Osteoblast (primary cell): ENCODE results near the gene MAPT. TPM values are rescaled to one million over a fixed set of nuclear protein-coding genes. Genes with fewer than 3 reads are reported as not detected.

Experiments used
- DNase-seq: peaks from one replicate; pipeline ENCODE4 v3.0.0; 2011; ENCODE audit warnings: low spot score, mixed read lengths; ENCODE audit not compliant: insufficient read length; ENCODE audit errors: missing footprints
- H2AFZ ChIP-seq: 2 replicates; pipeline ENCODE4 v1.6.0; 2011; ENCODE audit warnings: mild to moderate bottlenecking, low read length
- H3K27ac ChIP-seq: 2 replicates; pipeline ENCODE4 v1.5.1; 2011; ENCODE audit warnings: mild to moderate bottlenecking, low read depth, low read length, moderate library complexity
- H3K27me3 ChIP-seq: 2 replicates; pipeline ENCODE4 v1.6.0; 2012; ENCODE audit warnings: mild to moderate bottlenecking, control low read depth, inconsistent platforms, low read length, moderate library complexity; ENCODE audit not compliant: insufficient read depth
- H3K36me3 ChIP-seq: 2 replicates; pipeline ENCODE4 v1.5.1; 2011; ENCODE audit warnings: mild to moderate bottlenecking, low read length, control low read depth, moderate library complexity; ENCODE audit not compliant: insufficient read depth
- H3K4me1 ChIP-seq: 2 replicates; pipeline ENCODE4 v1.5.1; 2011; ENCODE audit warnings: mild to moderate bottlenecking, low read length, control low read depth, moderate library complexity; ENCODE audit not compliant: insufficient read depth
- H3K4me2 ChIP-seq: 2 replicates; pipeline ENCODE4 v1.6.0; 2011; ENCODE audit warnings: mild to moderate bottlenecking, low read length; ENCODE audit not compliant: insufficient read depth
- H3K4me3 ChIP-seq: fragments of 200-600 bp; sonication (generic); 3 replicates; pipeline ENCODE4 v1.5.1; 2012; ENCODE audit warnings: mild to moderate bottlenecking, low read length, inconsistent platforms; ENCODE audit not compliant: insufficient read depth
- H3K79me2 ChIP-seq: 2 replicates; pipeline ENCODE4 v1.6.0; 2012; ENCODE audit warnings: mild to moderate bottlenecking, low read length, control low read depth, inconsistent platforms; ENCODE audit not compliant: insufficient read depth
- H3K9me3 ChIP-seq: 2 replicates; pipeline ENCODE4 v1.5.1; 2011; ENCODE audit warnings: low read depth, low read length, control low read depth
- H4K20me1 ChIP-seq: 2 replicates; pipeline ENCODE4 v1.6.0; 2012; ENCODE audit warnings: mild to moderate bottlenecking, low read length, control low read depth; ENCODE audit not compliant: insufficient read depth
- total RNA-seq: library from RNA; depleted of rRNA; stranded (reverse); fragments of >200 nt; gene quantifications from 2 replicates; pipeline ENCODE4 v1.2.3, GENCODE V29; 2012
- TF ChIP-seq, protein P1 (sequence below): IDR thresholded peaks from 2 replicates; pipeline ENCODE4 v1.5.1; 2011; ENCODE audit warnings: mild to moderate bottlenecking, low read depth, low read length, moderate library complexity; ENCODE audit errors: extremely low read depth

Gene MAPT
- total RNA-seq, 1 donor: 0.36 TPM

DNA sequence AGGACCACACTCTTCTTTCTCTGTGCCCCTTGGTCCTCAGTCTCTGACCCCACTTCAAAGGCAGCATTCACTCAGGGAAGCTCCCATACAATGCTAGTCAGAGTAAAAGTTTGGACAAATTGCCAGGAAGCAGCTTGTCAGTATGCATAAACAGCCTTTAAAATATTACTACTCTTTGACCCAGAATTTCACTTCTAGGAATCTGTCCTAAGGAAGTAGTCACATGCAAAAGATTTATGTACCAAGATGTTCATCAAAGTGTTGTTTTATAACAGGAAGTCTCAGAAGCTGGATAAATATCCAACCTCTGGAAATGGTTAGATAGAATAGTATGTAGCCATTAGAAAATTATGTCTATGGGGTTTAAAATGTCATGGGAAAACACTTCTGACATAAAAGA, 31.0 kb downstream of the MAPT start:
- Histone ChIP-seq H3K27me3 (peaks cover 5% of the 10 kb centered on the region), H3K4me3 (no peak overlapping the region), H3K27ac (no peak overlapping the region), H3K4me1 (no peaks in the 10 kb centered on the region), H4K20me1 (no peaks in the 10 kb centered on the region), H3K79me2 (no peaks in the 10 kb centered on the region), H2AFZ (no peak overlapping the region), H3K9me3 (peaks cover 2% of the 10 kb centered on the region), H3K4me2 (no peak overlapping the region), H3K36me3 (no peaks in the 10 kb centered on the region)
- TF ChIP-seq, protein P1, sequence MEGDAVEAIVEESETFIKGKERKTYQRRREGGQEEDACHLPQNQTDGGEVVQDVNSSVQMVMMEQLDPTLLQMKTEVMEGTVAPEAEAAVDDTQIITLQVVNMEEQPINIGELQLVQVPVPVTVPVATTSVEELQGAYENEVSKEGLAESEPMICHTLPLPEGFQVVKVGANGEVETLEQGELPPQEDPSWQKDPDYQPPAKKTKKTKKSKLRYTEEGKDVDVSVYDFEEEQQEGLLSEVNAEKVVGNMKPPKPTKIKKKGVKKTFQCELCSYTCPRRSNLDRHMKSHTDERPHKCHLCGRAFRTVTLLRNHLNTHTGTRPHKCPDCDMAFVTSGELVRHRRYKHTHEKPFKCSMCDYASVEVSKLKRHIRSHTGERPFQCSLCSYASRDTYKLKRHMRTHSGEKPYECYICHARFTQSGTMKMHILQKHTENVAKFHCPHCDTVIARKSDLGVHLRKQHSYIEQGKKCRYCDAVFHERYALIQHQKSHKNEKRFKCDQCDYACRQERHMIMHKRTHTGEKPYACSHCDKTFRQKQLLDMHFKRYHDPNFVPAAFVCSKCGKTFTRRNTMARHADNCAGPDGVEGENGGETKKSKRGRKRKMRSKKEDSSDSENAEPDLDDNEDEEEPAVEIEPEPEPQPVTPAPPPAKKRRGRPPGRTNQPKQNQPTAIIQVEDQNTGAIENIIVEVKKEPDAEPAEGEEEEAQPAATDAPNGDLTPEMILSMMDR: no peak
- DNase-seq: no peak

DNA sequence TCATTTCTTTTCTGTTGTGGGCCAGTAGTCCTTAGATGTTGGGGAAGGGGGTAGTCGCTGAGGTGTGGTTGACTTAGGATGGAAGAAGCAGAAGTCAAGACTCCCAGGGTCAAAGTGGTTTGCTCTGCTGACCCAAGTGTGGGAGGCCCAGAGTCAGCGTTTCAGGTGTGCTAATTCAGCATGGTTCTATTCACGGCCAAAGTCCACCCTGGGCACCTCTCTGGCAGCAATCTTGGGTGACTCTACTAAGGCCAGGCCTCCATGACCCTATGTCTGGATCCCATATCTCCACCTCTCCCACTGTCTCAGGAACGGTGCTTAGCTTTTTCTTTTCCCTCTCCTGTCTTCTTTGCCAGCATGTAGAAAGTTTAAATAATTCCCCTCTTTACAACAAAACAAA, 32.9 kb downstream of the MAPT start:
- Histone ChIP-seq H4K20me1 (no peaks in the 10 kb centered on the region), H3K4me3 (no peak overlapping the region), H3K27ac (no peak overlapping the region), H3K79me2 (no peaks in the 10 kb centered on the region), H3K36me3 (no peaks in the 10 kb centered on the region), H2AFZ (no peak overlapping the region), H3K4me1 (no peaks in the 10 kb centered on the region), H3K9me3 (peaks cover 2% of the 10 kb centered on the region), H3K27me3 (no peaks in the 10 kb centered on the region), H3K4me2 (no peak overlapping the region)
- TF ChIP-seq, protein P1: no peak
- DNase-seq: no peak

DNA sequence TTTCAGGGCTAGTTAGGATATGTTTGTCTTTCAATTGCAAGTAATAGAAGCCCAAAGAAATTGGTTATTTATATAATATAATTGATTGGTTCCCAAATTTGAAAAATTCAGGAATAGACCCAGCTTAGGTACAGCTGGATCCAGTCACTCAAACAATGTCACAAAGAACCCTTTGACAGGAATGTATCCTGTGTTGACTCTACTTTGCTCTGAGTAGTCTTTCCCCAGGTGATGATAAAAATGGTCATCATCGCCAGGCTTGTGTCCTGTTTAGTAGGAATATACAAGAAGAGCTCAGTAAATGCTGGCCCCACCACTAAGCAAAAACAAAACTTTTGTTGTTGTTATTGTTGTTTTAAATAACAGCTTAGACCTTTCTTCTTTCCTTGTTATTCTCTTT, 35.0 kb downstream of the MAPT start:
- Histone ChIP-seq H3K9me3 (peaks cover 2% of the 10 kb centered on the region), H3K4me1 (no peaks in the 10 kb centered on the region), H3K27me3 (no peaks in the 10 kb centered on the region), H2AFZ (no peak overlapping the region), H3K4me3 (no peak overlapping the region), H3K27ac (no peak overlapping the region), H3K79me2 (no peaks in the 10 kb centered on the region), H3K36me3 (no peaks in the 10 kb centered on the region), H4K20me1 (no peaks in the 10 kb centered on the region), H3K4me2 (no peak overlapping the region)
- DNase-seq: no peak
- TF ChIP-seq, protein P1: no peak

DNA sequence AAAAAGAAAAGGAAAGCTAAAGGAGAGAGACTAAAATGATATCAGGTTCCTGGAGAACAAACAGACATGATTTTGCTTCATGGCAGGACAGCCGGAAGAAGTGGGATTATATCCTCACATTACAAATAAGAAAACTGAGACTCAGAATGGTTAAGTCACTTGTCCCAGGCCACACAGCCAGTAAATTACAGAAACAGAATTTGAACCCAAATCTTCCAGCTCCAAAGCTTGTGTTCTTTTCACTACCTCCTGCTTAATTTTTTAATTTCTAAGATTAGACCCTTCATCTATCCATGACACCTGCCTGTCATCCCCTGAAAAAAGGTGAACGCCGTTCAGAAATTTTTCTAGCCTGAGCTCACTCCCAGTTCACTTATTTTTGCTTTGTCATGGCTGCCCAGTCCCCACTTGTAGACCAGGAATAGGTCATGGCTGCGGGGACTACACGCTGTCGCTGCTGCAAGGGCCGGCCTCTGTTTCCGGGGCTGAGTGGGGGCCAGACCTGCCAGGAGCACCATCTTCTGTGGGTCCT, 36.1 kb downstream of the MAPT start:
- Histone ChIP-seq H3K4me3 (no peak overlapping the region), H2AFZ (no peak overlapping the region), H3K4me1 (no peaks in the 10 kb centered on the region), H3K27ac (no peak overlapping the region), H3K9me3 (peaks cover 2% of the 10 kb centered on the region), H3K79me2 (no peaks in the 10 kb centered on the region), H4K20me1 (no peaks in the 10 kb centered on the region), H3K4me2 (no peak overlapping the region), H3K27me3 (no peaks in the 10 kb centered on the region), H3K36me3 (no peaks in the 10 kb centered on the region)
- DNase-seq: no peak
- TF ChIP-seq, protein P1: no peak
